GM12878 (cell line): Measurements from ENCODE around the gene NACC1. TPM values are rescaled to one million over a fixed set of nuclear protein-coding genes. Genes with fewer than 3 reads are reported as not detected.

Experiments used
- ATAC-seq: fragments of 200-7000 bp; cut with Tn5 transposase; 3 replicates; pipeline ENCODE4 v1.9.1; 2020; ENCODE audit warnings: mild to moderate bottlenecking, moderate library complexity
- BruUV-seq: library from RNA; stranded (reverse); fragments of 400-500 nt; replicated peaks from 2 replicates; lab custom pipeline; 2021; lab: Mats Ljungman, UMichigan
- CTCF ChIA-PET: fragments of 300-600 bp; sonication (Branson Sonifier 250); formaldehyde crosslinking; extraction: SDS; loops from one replicate; lab custom pipeline; 2021; ENCODE audit warnings: inconsistent platforms; lab: Yijun Ruan, JAX
- POLR2A ChIA-PET: fragments of 350-600 bp; formaldehyde crosslinking; extraction: SDS; loops from one replicate; lab custom pipeline; 2021; ENCODE audit warnings: inconsistent platforms; lab: Charles Lee
- RAD21 ChIA-PET: fragments of 300-600 bp; sonication (Branson Sonifier 250); formaldehyde crosslinking; loops from one replicate; lab custom pipeline; 2023; ENCODE audit warnings: antibody characterized with exemption; ENCODE audit not compliant: unreplicated experiment; lab: Charles Lee
- SMC1A ChIA-PET: fragments of 300-600 bp; sonication (Branson Sonifier 250); formaldehyde crosslinking; loops from one replicate; lab custom pipeline; 2023; ENCODE audit not compliant: unreplicated experiment, uncharacterized antibody; lab: Charles Lee
- DNase-seq: peaks from one replicate; pipeline ENCODE4 v3.0.0-alpha.2; 2011; ENCODE audit warnings: low read depth, low spot score
- FAIRE-seq: peaks from 3 replicates; lab custom pipeline; 2011; peaks lifted over from hg19 to GRCh38; lab: Jason Lieb, UNC
- H2AFZ ChIP-seq: 2 replicates; pipeline ENCODE4 v1.6.0; 2011; ENCODE audit warnings: low read depth, low read length, control low read depth; ENCODE audit not compliant: control insufficient read depth
- H3K27ac ChIP-seq: 2 replicates; pipeline ENCODE4 v1.5.1; 2011; ENCODE audit warnings: control low read depth; ENCODE audit not compliant: control insufficient read depth, insufficient read depth
- H3K27me3 ChIP-seq, 2 experiments: replicated peaks in 1 of 2; 2 replicates each; pipeline versions ENCODE4 v1.6.0 to v1.6.1; 2011; ENCODE audit warnings: low read length in 1 of 2; ENCODE audit not compliant: control insufficient read depth in 2 of 2, insufficient read depth in 2 of 2
- H3K36me3 ChIP-seq, 2 experiments: 2 replicates each; pipeline ENCODE4 v1.5.1; 2011; ENCODE audit warnings: low read length in 1 of 2; ENCODE audit not compliant: control insufficient read depth in 2 of 2, insufficient read depth in 2 of 2
- H3K4me1 ChIP-seq: 2 replicates; pipeline ENCODE4 v1.6.1; 2011; ENCODE audit warnings: mild to moderate bottlenecking, low read length, moderate library complexity, mixed read lengths; ENCODE audit not compliant: control insufficient read depth, insufficient read depth
- H3K4me2 ChIP-seq: 2 replicates; pipeline ENCODE4 v1.6.0; 2011; ENCODE audit warnings: control low read depth; ENCODE audit not compliant: control insufficient read depth, insufficient read depth
- H3K4me3 ChIP-seq: fragments of 200-600 bp; sonication (generic); 2 replicates; pipeline ENCODE4 v1.5.1; 2016
- H3K79me2 ChIP-seq: 2 replicates; pipeline ENCODE4 v1.6.0; 2011; ENCODE audit warnings: low read length; ENCODE audit not compliant: control insufficient read depth, insufficient read depth
- H3K9ac ChIP-seq: 2 replicates; pipeline ENCODE4 v1.8.0; 2011; ENCODE audit warnings: low read length, control low read depth, mixed read lengths; ENCODE audit not compliant: control insufficient read depth, insufficient read depth
- H3K9me3 ChIP-seq: replicated peaks from 3 replicates; pipeline ENCODE4 v1.5.1; 2011; ENCODE audit warnings: mild to moderate bottlenecking, low read length; ENCODE audit not compliant: control insufficient read depth, insufficient read depth
- H4K20me1 ChIP-seq: 2 replicates; pipeline ENCODE4 v1.6.0; 2011; ENCODE audit not compliant: control insufficient read depth, insufficient read depth
- CREB1 ChIP-seq: IDR thresholded peaks from 2 replicates; pipeline ENCODE4 v1.6.1; 2012; ENCODE audit warnings: low read depth, mild to moderate bottlenecking, inconsistent platforms
- CTCF ChIP-seq, 3 experiments: IDR thresholded peaks in 2 of 3; conservative IDR thresholded peaks in 1 of 3; 2 replicates each; pipeline ENCODE4 v1.5.1; 2011; ENCODE audit warnings: low read depth in 3 of 3, low read length in 3 of 3, mild to moderate bottlenecking in 3 of 3, control low read depth in 2 of 3, moderate library complexity in 2 of 3, inconsistent platforms in 1 of 3, mixed read lengths in 1 of 3; ENCODE audit not compliant: control insufficient read depth in 2 of 3, insufficient read depth in 1 of 3; ENCODE audit errors: extremely low read depth in 1 of 3
- CUX1 ChIP-seq: IDR thresholded peaks from 2 replicates; pipeline ENCODE4 v1.6.1; 2012; ENCODE audit warnings: improper control_type of control experiment, low read depth, low read length; ENCODE audit not compliant: insufficient replicate concordance
- DPF2 ChIP-seq: fragments of 450-650 bp; IDR thresholded peaks from 2 replicates; pipeline ENCODE4 v1.6.1; 2017; ENCODE audit warnings: mild to moderate bottlenecking
- LARP7 ChIP-seq: fragments of 450-650 bp; IDR thresholded peaks from 2 replicates; pipeline ENCODE4 v1.6.1; 2017; ENCODE audit warnings: mild to moderate bottlenecking
- MTA3 ChIP-seq: IDR thresholded peaks from 2 replicates; pipeline ENCODE4 v1.6.1; 2012; ENCODE audit warnings: low read length, inconsistent platforms, borderline replicate concordance
- PBX3 ChIP-seq: IDR thresholded peaks from 2 replicates; pipeline ENCODE4 v1.6.1; 2011; ENCODE audit warnings: mild to moderate bottlenecking, low read depth, low read length, moderate library complexity; ENCODE audit not compliant: insufficient replicate concordance
- POLR2A ChIP-seq: IDR thresholded peaks from 2 replicates; pipeline ENCODE4 v1.6.1; 2011; ENCODE audit warnings: low read depth, mild to moderate bottlenecking, low read length
- POU2F2 ChIP-seq: IDR thresholded peaks from 3 replicates; pipeline ENCODE4 v1.6.1; 2011; ENCODE audit warnings: low read depth, mild to moderate bottlenecking, low read length, borderline replicate concordance
- SIN3A ChIP-seq: IDR thresholded peaks from 2 replicates; pipeline ENCODE4 v1.6.1; 2012; ENCODE audit warnings: low read depth, low read length, improper control_type of control experiment
- SUPT20H ChIP-seq: IDR thresholded peaks from 2 replicates; pipeline ENCODE4 v1.6.1; 2011; ENCODE audit warnings: low read depth, mild to moderate bottlenecking, low read length, moderate library complexity, borderline replicate concordance; ENCODE audit not compliant: control insufficient read depth
- TCF7 ChIP-seq: IDR thresholded peaks from 2 replicates; pipeline ENCODE4 v1.6.1; 2014; ENCODE audit warnings: antibody characterized with exemption, borderline replicate concordance
- USF1 ChIP-seq: IDR thresholded peaks from 2 replicates; pipeline ENCODE4 v1.6.1; 2011; ENCODE audit warnings: borderline replicate concordance, low read depth, mild to moderate bottlenecking, moderate library complexity, mixed read lengths, low read length; ENCODE audit not compliant: insufficient read depth; ENCODE audit errors: extremely low read length
- WRNIP1 ChIP-seq: IDR thresholded peaks from 2 replicates; pipeline ENCODE4 v1.6.1; 2011; ENCODE audit warnings: low read depth, low read length, improper control_type of control experiment, borderline replicate concordance
- YY1 ChIP-seq: IDR thresholded peaks from 2 replicates; pipeline ENCODE4 v1.6.1; 2011; ENCODE audit warnings: low read depth, mild to moderate bottlenecking, low read length
- ZNF274 ChIP-seq: IDR thresholded peaks from one replicate; pipeline ENCODE4 v1.8.0; 2011; ENCODE audit not compliant: insufficient read length, insufficient read depth
- WGBS: methylation state at CpG from one replicate; pipeline ENCODE4 v1.1.6; 2016; ENCODE audit warnings: low lambda C conversion rate; ENCODE audit not compliant: insufficient replicate concordance, insufficient coverage; ENCODE audit errors: missing lambda C conversion rate; 5-methylcytosine and 5-hydroxymethylcytosine counted together
- in situ Hi-C: fragments of 300-500 bp; cut with MboI; formaldehyde crosslinking; loops from 9 replicates; pipeline ENCODE4 v1.14.3; 2018; ENCODE audit warnings: mixed read lengths
- intact Hi-C: fragments of 100-400 bp; cut with micrococcal nuclease; formaldehyde crosslinking; loops from one replicate; pipeline ENCODE4 v1.14.2; 2022; ENCODE audit not compliant: unreplicated experiment
- polyA plus RNA-seq, 11 experiments: library from polyadenylated mRNA; depleted of rRNA in 4 of 11; unstranded in 6 of 11; stranded (reverse) in 5 of 11; fragments of >200 nt; fragmentation: Nextera tagmentation in 4 of 11; fragmentation: Illumina TruSeq in 1 of 11; extraction: Ambion mirVana in 4 of 11; extraction: Trizol in 1 of 11; gene quantifications; 1 replicate in 1 of 11; 2 replicates in 10 of 11; pipeline versions ENCODE4 v1.2.1 to v1.2.3, GENCODE V29; 2011 to 2016; ENCODE audit warnings: inconsistent platforms in 2 of 11, missing spikeins in 2 of 11, low read depth in 1 of 11
- total RNA-seq, 4 experiments: library from RNA; depleted of rRNA in 3 of 4; stranded (reverse); fragments of >200 nt in 3 of 4; fragmentation: Illumina TruSeq in 1 of 4; extraction: Trizol in 1 of 4; gene quantifications; 2 replicates each; pipeline versions ENCODE4 v1.2.1 to v1.2.3, GENCODE V29; 2013 to 2021

NACC1 gene
- total and polyA plus RNA-seq, 10 of the 15 experiments (the other 5 are each of a cell fraction or from before 2014, with no cell fraction given), result 0.18 to 120 (median 19.2) TPM

GRCh38 chr19:13176345-13176744, 58.3 kb downstream of the NACC1 start:
- POLR2A ChIA-PET, result interaction anchor here (0.9 to 1.1 kb wide), 2 partner anchors 12 to 19 kb away, joined by 3 to 4 read pairs; no protein-coding TSS in a partner anchor
- no peak overlapping the region for H2AFZ ChIP-seq
- no TSS peak for BruUV-seq
- 62% methylated on average over 8 of the region's 8 CpGs for WGBS
- DNase-seq (no peak), FAIRE-seq (no peak), ATAC-seq (no peak)
- no peak overlapping the region for H3K4me3 ChIP-seq
- CTCF ChIA-PET, result interaction anchor here (0.9 to 1.8 kb wide), 2 partner anchors 21 to 85 kb away, joined by 3 to 5 read pairs; no protein-coding TSS in a partner anchor
- in situ Hi-C loops, result no loop called here
- H3K9ac ChIP-seq, result no peak overlapping the region; the same call in 1 of the 2 replicates
- RAD21 ChIA-PET, result no interaction called here
- no peaks in the 10 kb centered on the region for H3K79me2 ChIP-seq
- peaks cover 20% of the 10 kb centered on the region for H3K4me1 ChIP-seq
- no peaks in the 10 kb centered on the region for H3K36me3 ChIP-seq
- intact Hi-C loops, result no loop called here
- H3K27me3 ChIP-seq, result no peaks in the 10 kb centered on the region
- no peaks in the 10 kb centered on the region for H4K20me1 ChIP-seq
- SMC1A ChIA-PET, result interaction anchor here (0.6 to 1.0 kb wide), 2 partner anchors 39 to 1327 kb away, joined by 3 read pairs; no protein-coding TSS in a partner anchor
- no peak overlapping the region for H3K27ac ChIP-seq
- H3K4me2 ChIP-seq, result no peak overlapping the region
- H3K9me3 ChIP-seq, result no peaks in the 10 kb centered on the region
- no peak for TF ChIP-seq POU2F2
- no peak for TF ChIP-seq PBX3
- no peak for TF ChIP-seq LARP7
- no peak for TF ChIP-seq YY1
- no peak for TF ChIP-seq WRNIP1
- no peak for TF ChIP-seq SUPT20H
- no peak for TF ChIP-seq POLR2A
- no peak for TF ChIP-seq DPF2
- no peak for TF ChIP-seq USF1
- no peak for TF ChIP-seq MTA3
- TF ChIP-seq CREB1, result no peak
- no peak for TF ChIP-seq CTCF (IDR thresholded peaks at IDR 0.05 in 2 of 3, conservative IDR thresholded peaks at IDR 0.05 in 1 of 3; ENCODE audit: control insufficient read depth in 2 of 3, extremely low read depth in 1 of 3, insufficient read depth in 1 of 3, low read depth in 3 of 3, low read length in 3 of 3)
- TF ChIP-seq SIN3A, result no peak
- no peak for TF ChIP-seq TCF7
- TF ChIP-seq CUX1, result no peak
- no peak for TF ChIP-seq ZNF274
